Sigmoid colon (tissue), 3 donors: ENCODE results near the gene THSD7B.

Source experiments
- POLR2A ChIP-seq, 2 donors: fragments of 450-650 bp; IDR thresholded peaks; one replicate each; pipeline ENCODE4 v1.6.1; 2016; ENCODE audit warnings: antibody characterized with exemption in 2 of 2, mild to moderate bottlenecking in 2 of 2, moderate library complexity in 2 of 2
- TF ChIP-seq, protein P1 (sequence below), 4 experiments: fragments of 450-650 bp in 3 of 4; fragments of 200-600 bp in 1 of 4; IDR thresholded peaks; one replicate each; pipeline ENCODE4 v1.5.1; 2016 to 2019; ENCODE audit warnings: antibody characterized with exemption in 4 of 4, mild to moderate bottlenecking in 3 of 4, moderate library complexity in 2 of 4

DNA sequence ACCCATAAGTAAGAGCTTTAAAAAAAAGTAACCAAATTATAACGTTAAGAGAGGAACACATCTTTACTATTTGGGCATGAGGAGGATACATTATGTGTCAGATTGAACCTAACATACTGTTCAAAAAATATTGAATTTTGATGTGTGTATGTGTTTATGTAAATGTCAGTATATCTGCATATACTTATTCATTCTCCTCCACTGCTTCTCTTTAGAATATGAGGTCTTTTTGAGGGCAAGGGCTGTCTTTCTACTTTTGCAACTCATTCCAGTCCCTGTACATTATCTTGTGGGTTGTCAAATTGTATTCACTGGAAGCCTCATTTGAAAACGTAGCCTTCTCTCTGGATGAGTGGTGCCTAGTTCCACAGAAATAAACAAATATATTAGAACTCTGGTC is 689.5 kb downstream of the THSD7B start:
- TF ChIP-seq, protein P1, sequence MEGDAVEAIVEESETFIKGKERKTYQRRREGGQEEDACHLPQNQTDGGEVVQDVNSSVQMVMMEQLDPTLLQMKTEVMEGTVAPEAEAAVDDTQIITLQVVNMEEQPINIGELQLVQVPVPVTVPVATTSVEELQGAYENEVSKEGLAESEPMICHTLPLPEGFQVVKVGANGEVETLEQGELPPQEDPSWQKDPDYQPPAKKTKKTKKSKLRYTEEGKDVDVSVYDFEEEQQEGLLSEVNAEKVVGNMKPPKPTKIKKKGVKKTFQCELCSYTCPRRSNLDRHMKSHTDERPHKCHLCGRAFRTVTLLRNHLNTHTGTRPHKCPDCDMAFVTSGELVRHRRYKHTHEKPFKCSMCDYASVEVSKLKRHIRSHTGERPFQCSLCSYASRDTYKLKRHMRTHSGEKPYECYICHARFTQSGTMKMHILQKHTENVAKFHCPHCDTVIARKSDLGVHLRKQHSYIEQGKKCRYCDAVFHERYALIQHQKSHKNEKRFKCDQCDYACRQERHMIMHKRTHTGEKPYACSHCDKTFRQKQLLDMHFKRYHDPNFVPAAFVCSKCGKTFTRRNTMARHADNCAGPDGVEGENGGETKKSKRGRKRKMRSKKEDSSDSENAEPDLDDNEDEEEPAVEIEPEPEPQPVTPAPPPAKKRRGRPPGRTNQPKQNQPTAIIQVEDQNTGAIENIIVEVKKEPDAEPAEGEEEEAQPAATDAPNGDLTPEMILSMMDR (IDR thresholded peaks at IDR 0.05) = no peak
- TF ChIP-seq POLR2A (IDR thresholded peaks at IDR 0.05) = no peak
